Spinal cord (tissue), 10 donors: Measurements from ENCODE around the gene NFYC. TPM values are rescaled to one million over a fixed set of nuclear protein-coding genes. Genes with fewer than 3 reads are reported as not detected.

Experiments used
- DNase-seq, 6 donors: peaks; one replicate each; pipeline versions ENCODE4 v3.0.0 to v3.0.0-alpha.2; 2013 to 2015; ENCODE audit warnings: low spot score in 6 of 6, low read depth in 4 of 6
- H3K27ac ChIP-seq: one replicate; pipeline ENCODE4 v1.5.1; 2013; ENCODE audit warnings: low read depth, low read length, control low read depth
- H3K27me3 ChIP-seq: one replicate; pipeline ENCODE4 v1.6.1; 2013; ENCODE audit warnings: low read length; ENCODE audit not compliant: control insufficient read depth, insufficient read depth
- H3K36me3 ChIP-seq: one replicate; pipeline ENCODE4 v1.6.1; 2013; ENCODE audit warnings: low read length; ENCODE audit not compliant: control insufficient read depth, insufficient read depth
- H3K4me1 ChIP-seq: one replicate; pipeline ENCODE4 v1.6.1; 2013; ENCODE audit warnings: low read length; ENCODE audit not compliant: control insufficient read depth, insufficient read depth
- H3K4me3 ChIP-seq: one replicate; pipeline ENCODE4 v1.5.1; 2013; ENCODE audit warnings: low read depth, low read length, control low read depth
- H3K9me3 ChIP-seq: one replicate; pipeline ENCODE4 v1.6.1; 2013; ENCODE audit warnings: low read length; ENCODE audit not compliant: control insufficient read depth, insufficient read depth
- WGBS: methylation state at CpG from one replicate; pipeline ENCODE4 v1.1.5; 2013; ENCODE audit warnings: missing lambda C conversion rate; ENCODE audit not compliant: insufficient coverage; 5-methylcytosine and 5-hydroxymethylcytosine counted together
- polyA plus RNA-seq, 2 donors: library from polyadenylated mRNA; unstranded; fragments of 120-200 nt; gene quantifications; one replicate each; pipeline ENCODE4 v1.2.1, GENCODE V29; 2013; ENCODE audit not compliant: insufficient read length in 2 of 2
- total RNA-seq, 2 donors: library from RNA; depleted of rRNA in 1 of 2; stranded (reverse); fragments of 120-200 nt in 1 of 2; fragments of >200 nt in 1 of 2; gene quantifications; one replicate each; pipeline versions ENCODE4 v1.2.3 to v1.2.4, GENCODE V29; 2013 to 2014
- donor health status: healthy.

NFYC gene
- total and polyA plus RNA-seq, 4 donors = 36.4 to 82.8 (median 59.0) TPM

DNA sequence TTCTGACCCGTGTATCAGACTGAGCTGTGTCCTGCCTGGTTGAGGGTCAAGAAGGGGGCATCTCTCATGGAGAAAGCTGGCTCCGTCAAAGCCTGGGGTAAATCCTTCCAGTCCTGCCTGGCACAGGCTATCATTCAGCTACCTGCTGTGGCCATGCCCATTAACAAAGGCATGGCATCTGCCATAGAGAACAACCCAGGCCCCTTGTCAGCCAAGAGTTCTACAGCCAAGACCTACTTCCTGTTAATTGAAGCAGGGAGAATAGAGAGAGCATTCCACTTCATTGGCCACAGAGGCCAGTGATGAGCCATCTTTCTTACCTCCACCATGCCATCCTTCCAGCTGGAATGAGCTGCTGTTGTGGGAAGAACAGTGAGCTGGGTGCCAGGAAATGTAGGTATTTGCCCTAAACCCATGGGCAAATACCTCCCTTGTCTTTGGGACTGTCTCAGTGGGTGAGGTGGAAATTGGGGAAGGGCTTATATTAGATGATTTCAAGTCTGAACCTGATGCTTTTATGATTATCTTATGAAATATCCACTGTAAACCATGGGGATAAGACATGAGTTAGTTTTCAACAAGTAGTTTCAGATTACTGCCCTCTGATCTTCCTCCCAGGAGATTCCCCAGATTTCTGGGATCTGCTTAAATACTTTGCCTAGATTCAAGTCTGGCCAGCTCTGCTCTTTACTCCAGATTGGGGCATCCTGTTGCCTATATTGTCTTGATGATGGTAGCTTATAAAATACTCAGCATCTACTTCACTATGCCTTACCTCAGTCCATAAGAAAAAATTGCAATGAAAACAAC, 80.8 kb downstream of the NFYC start:
- WGBS = 26% methylated on average over 2 of the region's 2 CpGs
- H3K9me3 ChIP-seq = peaks cover 1% of the 10 kb centered on the region
- H3K4me3 ChIP-seq = no peak overlapping the region
- peak in 1 of 6 donors; percentile 33 for DNase-seq
- H3K27me3 ChIP-seq = no peaks in the 10 kb centered on the region
- H3K27ac ChIP-seq = no peak overlapping the region
- no peaks in the 10 kb centered on the region for H3K4me1 ChIP-seq
- peaks cover 43% of the 10 kb centered on the region for H3K36me3 ChIP-seq

- Histone ChIP-seq H3K27me3 (no peaks in the 10 kb centered on the region), H3K4me3 (no peak overlapping the region), H3K9me3 (peaks cover 1% of the 10 kb centered on the region), H3K27ac (no peak overlapping the region), H3K4me1 (no peaks in the 10 kb centered on the region), H3K36me3 (peaks cover 38% of the 10 kb centered on the region)
- no peak for DNase-seq
- 68% methylated on average over 4 of the region's 6 CpGs for WGBS
Observed at GRCh38 chr1:40773748-40774265, 82.3 kb downstream of the NFYC start.

- DNase-seq = peak in 1 of 6 donors; percentile 51
- Histone ChIP-seq H3K27me3 (no peaks in the 10 kb centered on the region), H3K4me1 (no peaks in the 10 kb centered on the region), H3K4me3 (no peak overlapping the region), H3K27ac (no peak overlapping the region), H3K9me3 (peaks cover 1% of the 10 kb centered on the region), H3K36me3 (peaks cover 32% of the 10 kb centered on the region)
- 0% methylated on average over 2 of the region's 3 CpGs for WGBS
Observed at GRCh38 chr1:40774266-40774998, 82.9 kb downstream of the NFYC start.

DNA sequence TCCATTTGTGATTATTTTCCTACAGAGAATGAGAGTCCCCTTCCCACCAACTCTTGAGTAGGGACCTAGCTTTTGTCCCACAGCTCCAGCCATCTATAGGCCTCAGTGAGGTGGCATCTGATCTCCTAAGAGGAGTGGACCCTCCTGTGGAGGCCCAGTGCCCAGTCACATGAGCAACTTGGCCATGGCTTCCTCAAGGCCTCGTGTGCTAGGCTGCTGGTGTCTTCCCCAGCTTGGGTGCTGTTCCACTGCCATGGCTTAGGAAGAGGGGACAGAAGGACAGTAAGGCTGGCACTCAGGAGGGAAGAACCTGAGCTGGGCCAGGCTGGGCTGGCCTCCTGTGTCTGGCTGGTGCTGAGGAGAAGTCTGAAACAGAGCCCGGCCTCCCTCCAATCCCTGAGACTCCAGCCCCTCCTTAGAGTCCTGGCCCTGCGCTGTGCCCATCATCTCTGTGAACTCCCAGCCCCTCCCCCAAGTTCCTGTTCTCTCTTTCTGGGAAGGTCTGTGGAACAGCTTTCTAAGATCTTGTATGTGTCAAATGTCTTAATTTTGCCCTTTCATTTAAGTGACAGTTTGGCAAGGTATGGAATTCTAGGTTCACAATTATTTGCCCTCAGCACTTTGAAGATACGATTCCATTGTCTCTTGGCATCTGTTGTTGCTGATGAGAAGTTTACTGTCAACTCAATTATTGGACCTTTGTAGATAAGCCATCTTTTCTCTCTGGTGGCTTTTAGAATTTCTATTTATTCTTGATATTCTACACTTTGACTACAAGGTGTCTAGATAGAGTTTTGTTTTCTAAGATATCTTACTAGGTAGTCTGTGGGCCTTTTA, 85.0 kb downstream of the NFYC start:
- no peak for DNase-seq
- WGBS = 94% methylated on average over 1 of the region's 4 CpGs
- Histone ChIP-seq H3K27me3 (peaks cover under 1% of the 10 kb centered on the region), H3K9me3 (peaks cover 1% of the 10 kb centered on the region), H3K4me1 (no peaks in the 10 kb centered on the region), H3K27ac (no peak overlapping the region), H3K4me3 (no peak overlapping the region), H3K36me3 (peaks cover 20% of the 10 kb centered on the region)

DNA sequence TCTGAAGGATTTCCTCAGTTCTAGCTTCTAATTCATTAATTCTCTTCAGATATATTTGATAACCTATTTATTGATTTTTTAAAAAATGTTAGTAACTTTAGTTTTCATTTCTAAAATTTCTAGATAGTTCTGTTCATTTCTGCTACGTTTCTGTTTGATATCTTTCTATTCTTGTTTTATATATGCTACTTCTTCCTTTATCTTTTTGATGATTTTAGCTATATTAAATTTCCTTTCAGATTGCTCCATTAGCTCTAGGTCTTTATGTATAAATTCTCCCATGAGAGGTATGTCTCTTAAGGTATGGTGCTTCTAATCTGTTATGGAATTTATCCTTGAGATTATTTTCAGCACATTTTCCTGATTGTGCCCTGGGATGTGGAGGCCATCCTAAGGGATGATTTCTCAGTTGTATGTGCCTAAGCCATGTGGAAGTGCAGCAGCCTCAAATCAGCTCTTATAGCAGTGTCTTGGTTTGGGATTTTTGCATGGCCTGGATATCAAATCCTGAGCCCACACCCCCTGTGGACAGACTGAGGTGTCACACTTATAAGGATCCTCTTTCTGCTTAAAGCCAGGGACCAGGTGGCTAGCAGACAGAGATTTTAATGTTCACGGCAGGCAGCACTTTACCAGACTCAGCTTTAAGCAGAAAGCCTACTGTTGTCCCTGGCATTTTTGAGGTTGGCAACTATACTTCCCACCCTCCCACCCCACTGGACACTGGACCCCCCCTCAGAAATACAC, 85.9 kb downstream of the NFYC start:
- no peak overlapping the region for H3K27ac ChIP-seq
- H3K4me1 ChIP-seq = peaks cover 5% of the 10 kb centered on the region
- H3K9me3 ChIP-seq = peaks cover 1% of the 10 kb centered on the region
- H3K27me3 ChIP-seq = peaks cover 4% of the 10 kb centered on the region
- no CpG with 5 or more reads among the region's 2 CpGs for WGBS
- no peak for DNase-seq
- peaks cover 16% of the 10 kb centered on the region for H3K36me3 ChIP-seq
- no peak overlapping the region for H3K4me3 ChIP-seq

- H3K9me3 ChIP-seq = peaks cover 1% of the 10 kb centered on the region
- no peak overlapping the region for H3K4me3 ChIP-seq
- peaks cover 33% of the 10 kb centered on the region for H3K4me1 ChIP-seq
- no peak overlapping the region for H3K27ac ChIP-seq
- H3K36me3 ChIP-seq = peaks cover 12% of the 10 kb centered on the region
- WGBS = 78% methylated on average over 8 of the region's 11 CpGs
- DNase-seq = no peak
- peaks cover 10% of the 10 kb centered on the region for H3K27me3 ChIP-seq
Observed at GRCh38 chr1:40780678-40781607, 89.4 kb downstream of the NFYC start.

DNA sequence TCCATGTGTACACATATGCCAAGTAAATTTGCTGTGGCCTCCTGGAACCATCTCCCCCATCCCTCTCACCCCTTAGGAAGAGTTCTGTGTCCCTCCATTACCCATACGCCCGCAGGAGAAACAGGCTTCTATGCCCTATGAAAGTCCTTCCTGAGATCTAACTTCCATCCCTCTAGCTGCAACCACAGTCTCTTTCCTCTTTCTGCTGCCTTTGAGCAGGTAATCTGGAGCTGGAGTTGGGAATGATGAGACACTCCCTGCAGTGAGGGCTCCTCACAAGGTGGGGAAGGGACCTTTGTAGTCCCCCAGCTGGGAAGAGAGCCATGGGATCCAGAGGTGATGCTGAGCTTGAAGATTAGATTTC, 90.1 kb downstream of the NFYC start:
- Histone ChIP-seq H3K27me3 (peaks cover 10% of the 10 kb centered on the region), H3K27ac (no peak overlapping the region), H3K4me1 (peaks cover 37% of the 10 kb centered on the region), H3K4me3 (no peak overlapping the region), H3K36me3 (peaks cover 5% of the 10 kb centered on the region), H3K9me3 (no peaks in the 10 kb centered on the region)
- WGBS = no CpG with 5 or more reads among the region's 2 CpGs
- no peak for DNase-seq

DNA sequence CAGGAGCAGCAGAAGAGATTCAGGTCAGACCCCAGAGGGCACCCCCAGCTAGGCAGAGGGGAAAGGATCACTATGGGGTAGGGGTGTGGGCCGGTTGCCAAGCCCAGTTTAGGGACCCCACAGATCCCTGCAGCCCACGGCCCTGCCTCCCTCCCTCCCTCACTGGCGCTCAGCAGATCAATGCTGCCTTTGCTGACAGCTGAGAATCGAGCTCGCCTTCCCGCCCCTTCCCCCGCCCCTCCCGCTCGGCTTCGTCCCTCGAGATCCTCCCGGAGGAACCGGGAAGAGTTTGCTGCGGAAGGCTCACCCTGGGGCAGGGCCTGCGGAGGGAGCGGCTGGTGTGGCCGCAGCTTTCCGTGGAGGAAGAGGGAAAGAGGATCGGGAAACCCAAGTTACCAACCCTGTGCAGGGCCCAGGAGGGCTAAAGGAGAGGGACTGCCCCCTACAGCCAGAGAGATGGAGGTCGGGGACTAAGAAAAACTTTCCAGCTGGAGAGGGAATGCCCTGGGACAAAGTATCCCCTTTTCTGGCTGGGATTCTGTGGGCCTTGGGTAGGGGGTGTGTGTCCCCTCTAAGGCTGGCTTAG, 91.0 kb downstream of the NFYC start:
- Histone ChIP-seq H3K4me3 (no peak overlapping the region), H3K9me3 (no peaks in the 10 kb centered on the region), H3K4me1 (peaks cover 39% of the 10 kb centered on the region), H3K36me3 (peaks cover 5% of the 10 kb centered on the region), H3K27ac (no peak overlapping the region), H3K27me3 (peaks cover 10% of the 10 kb centered on the region)
- WGBS = 8% methylated on average over 19 of the region's 20 CpGs
- DNase-seq = no peak
